Right lobe of liver (tissue), 6 donors: Measurements from ENCODE around the gene NEU4. TPM values are rescaled to one million over a fixed set of nuclear protein-coding genes. Genes with fewer than 3 reads are reported as not detected.
A peak's percentile ranks its signal among the peaks of the same experiment; 100 is the strongest.

Source experiments
- ATAC-seq, 4 donors: fragments of 200-7000 bp; cut with Tn5 transposase; one replicate each; pipeline ENCODE4 v1.9.1; 2020; ENCODE audit warnings: mild to moderate bottlenecking in 4 of 4, moderate library complexity in 4 of 4
- DNase-seq, 3 donors: peaks; one replicate each; pipeline ENCODE4 v3.0.0-alpha.2; 2020
- H3K27ac ChIP-seq, 3 donors: fragments of 200-600 bp; one replicate each; pipeline ENCODE4 v1.8.0; 2022
- H3K27me3 ChIP-seq, 2 donors: fragments of 200-600 bp; one replicate each; pipeline ENCODE4 v1.8.0; 2022
- H3K36me3 ChIP-seq, 4 donors: fragments of 200-600 bp; sonication (generic) in 1 of 4; one replicate each; pipeline versions ENCODE4 v1.5.1 to v1.8.0; 2017 to 2022; ENCODE audit warnings: control low read depth in 1 of 4
- H3K4me1 ChIP-seq, 4 donors: fragments of 200-600 bp; sonication (generic) in 1 of 4; one replicate each; pipeline versions ENCODE4 v1.5.1 to v1.8.0; 2017 to 2022; ENCODE audit warnings: control low read depth in 1 of 4
- H3K4me3 ChIP-seq, 3 donors: fragments of 200-600 bp; one replicate each; pipeline ENCODE4 v1.8.0; 2022
- H3K9me3 ChIP-seq, 4 donors: fragments of 200-600 bp; sonication (generic) in 1 of 4; one replicate each; pipeline versions ENCODE4 v1.5.1 to v1.8.0; 2017 to 2022; ENCODE audit warnings: control low read depth in 1 of 4
- POLR2A ChIP-seq: fragments of 450-650 bp; IDR thresholded peaks from one replicate; pipeline ENCODE4 v1.6.1; 2017; ENCODE audit warnings: antibody characterized with exemption, mild to moderate bottlenecking
- WGBS: methylation state at CpG from one replicate; pipeline ENCODE4 v1.1.6; 2018; ENCODE audit warnings: low coverage, low lambda C conversion rate; ENCODE audit not compliant: insufficient coverage; ENCODE audit errors: missing lambda C conversion rate; 5-methylcytosine and 5-hydroxymethylcytosine counted together
- intact Hi-C, 2 donors: fragments of 100-400 bp; cut with DNase I; formaldehyde crosslinking; loops; one replicate each; pipeline versions ENCODE4 v1.11.2 to v1.14.1; 2022
- total RNA-seq, 6 experiments: library from RNA; depleted of rRNA in 2 of 6; stranded (reverse); fragments of >200 nt in 2 of 6; fragmentation: NEBNext Ultra II Directional in 3 of 6; extraction: Animal tissue kit (Norgen Biotek cat#: 25700) in 3 of 6; gene quantifications; one replicate each; pipeline versions ENCODE4 v1.1.0 to v1.2.4, GENCODE V29; 2016 to 2023
- TF ChIP-seq, protein P1 (sequence below), 4 donors: fragments of 200-600 bp in 3 of 4; fragments of 450-650 bp in 1 of 4; IDR thresholded peaks; one replicate each; pipeline versions ENCODE4 v1.5.1 to v1.8.0; 2016 to 2022; ENCODE audit warnings: antibody characterized with exemption in 4 of 4, mild to moderate bottlenecking in 2 of 4
- donor health status: DM: no; HTN: yes; CAD: no.
- donor health status: DM: no; HTN: no; CAD: no.
- donor health status: DM: no; HTN: no; CAD: no.
- donor health status: DM: no; HTN: yes; CAD: no.
- donor health status: DM: no; HTN: yes; CAD: no.

NEU4 gene
- total RNA-seq, 6 experiments from 2014 or later: 16.8 to 87.1 (median 76.2) TPM

DNA sequence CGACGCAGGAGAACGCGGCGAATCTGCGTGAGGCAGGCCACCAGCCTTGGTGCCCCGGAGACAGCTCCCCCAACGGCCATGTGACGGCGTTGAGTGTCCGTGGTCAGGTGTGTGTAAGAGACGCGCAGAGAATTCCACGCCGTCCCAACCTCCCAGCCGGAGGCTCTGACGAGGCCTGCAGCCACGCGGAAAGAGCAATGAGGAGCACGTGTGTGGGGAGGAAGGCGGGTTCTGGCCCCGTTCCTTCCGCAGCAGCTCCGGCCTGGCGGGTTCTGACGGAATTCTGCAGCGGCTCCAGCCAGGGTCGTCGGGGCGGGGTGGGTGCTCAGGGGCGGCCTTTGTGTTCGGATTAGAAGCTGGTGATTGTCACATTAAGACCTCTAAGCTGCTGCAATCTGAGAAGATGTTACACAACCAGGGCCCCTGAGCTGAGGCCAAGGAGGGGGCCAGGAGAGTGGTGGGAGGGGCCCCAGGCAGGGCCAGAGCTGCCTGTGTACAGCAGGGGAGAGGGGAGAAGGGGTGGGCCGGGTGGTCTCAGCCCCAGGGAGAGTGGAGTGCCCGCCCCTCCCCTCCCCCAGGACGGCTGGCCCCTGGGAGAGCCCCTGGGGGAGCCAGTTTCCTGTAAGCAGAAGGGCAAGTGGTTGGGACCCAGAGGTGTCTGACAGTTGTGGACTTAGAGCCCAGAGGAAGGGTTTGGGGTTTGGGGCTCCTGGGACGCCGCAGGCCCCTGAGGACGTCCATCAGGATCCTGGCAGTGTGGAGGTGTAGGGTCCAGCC, 37.5 kb upstream of the NEU4 start:
- no peak overlapping the region for H3K4me3 ChIP-seq
- no peaks in the 10 kb centered on the region for H3K27me3 ChIP-seq
- TF ChIP-seq, protein P1, sequence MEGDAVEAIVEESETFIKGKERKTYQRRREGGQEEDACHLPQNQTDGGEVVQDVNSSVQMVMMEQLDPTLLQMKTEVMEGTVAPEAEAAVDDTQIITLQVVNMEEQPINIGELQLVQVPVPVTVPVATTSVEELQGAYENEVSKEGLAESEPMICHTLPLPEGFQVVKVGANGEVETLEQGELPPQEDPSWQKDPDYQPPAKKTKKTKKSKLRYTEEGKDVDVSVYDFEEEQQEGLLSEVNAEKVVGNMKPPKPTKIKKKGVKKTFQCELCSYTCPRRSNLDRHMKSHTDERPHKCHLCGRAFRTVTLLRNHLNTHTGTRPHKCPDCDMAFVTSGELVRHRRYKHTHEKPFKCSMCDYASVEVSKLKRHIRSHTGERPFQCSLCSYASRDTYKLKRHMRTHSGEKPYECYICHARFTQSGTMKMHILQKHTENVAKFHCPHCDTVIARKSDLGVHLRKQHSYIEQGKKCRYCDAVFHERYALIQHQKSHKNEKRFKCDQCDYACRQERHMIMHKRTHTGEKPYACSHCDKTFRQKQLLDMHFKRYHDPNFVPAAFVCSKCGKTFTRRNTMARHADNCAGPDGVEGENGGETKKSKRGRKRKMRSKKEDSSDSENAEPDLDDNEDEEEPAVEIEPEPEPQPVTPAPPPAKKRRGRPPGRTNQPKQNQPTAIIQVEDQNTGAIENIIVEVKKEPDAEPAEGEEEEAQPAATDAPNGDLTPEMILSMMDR (IDR thresholded peaks at IDR 0.05): no peak
- no peak for TF ChIP-seq POLR2A
- no peaks in the 10 kb centered on the region for H3K36me3 ChIP-seq
- no peak overlapping the region for H3K27ac ChIP-seq
- WGBS: 88% methylated on average over 9 of the region's 38 CpGs
- peak in 1 of 4 donors; percentile 1 for ATAC-seq
- peaks cover 0 to 45% (median 15%) of the 10 kb centered on the region in 4 donors for H3K4me1 ChIP-seq
- intact Hi-C loops: no loop called here
- no peaks in the 10 kb centered on the region for H3K9me3 ChIP-seq
- peak in 1 of 3 donors; percentile 44 for DNase-seq

DNA sequence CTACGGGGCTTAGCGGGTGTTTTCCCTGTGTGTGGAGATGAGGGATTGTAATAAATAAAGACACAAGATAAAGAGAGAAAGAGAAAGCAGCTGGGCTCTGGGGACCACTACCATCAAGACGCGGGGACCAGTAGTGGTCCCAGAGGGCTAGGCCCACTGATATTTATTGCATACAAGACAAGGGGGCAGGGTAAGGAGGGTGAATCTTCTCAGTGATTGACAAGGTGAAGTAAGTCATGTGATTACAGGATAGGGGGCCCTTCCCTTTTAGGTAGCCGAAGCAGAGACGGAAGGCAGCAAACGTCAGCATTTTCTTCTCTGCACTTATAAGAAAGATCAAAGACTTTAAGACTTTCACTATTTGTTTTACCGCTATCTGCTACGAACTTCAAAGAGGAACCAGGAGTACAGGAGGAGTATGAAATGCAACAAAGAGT, 36.9 kb upstream of the NEU4 start:
- TF ChIP-seq POLR2A: no peak
- TF ChIP-seq, protein P1 (IDR thresholded peaks at IDR 0.05): no peak
- WGBS: 47% methylated on average over 9 of the region's 9 CpGs
- Histone ChIP-seq H3K27me3 (no peaks in the 10 kb centered on the region), H3K4me3 (no peak overlapping the region), H3K27ac (no peak overlapping the region), H3K36me3 (no peaks in the 10 kb centered on the region), H3K4me1 (peaks cover 0 to 45% (median 15%) of the 10 kb centered on the region in 4 donors), H3K9me3 (no peaks in the 10 kb centered on the region)
- intact Hi-C loops: no loop called here
- no peak for ATAC-seq
- DNase-seq: no peak

DNA sequence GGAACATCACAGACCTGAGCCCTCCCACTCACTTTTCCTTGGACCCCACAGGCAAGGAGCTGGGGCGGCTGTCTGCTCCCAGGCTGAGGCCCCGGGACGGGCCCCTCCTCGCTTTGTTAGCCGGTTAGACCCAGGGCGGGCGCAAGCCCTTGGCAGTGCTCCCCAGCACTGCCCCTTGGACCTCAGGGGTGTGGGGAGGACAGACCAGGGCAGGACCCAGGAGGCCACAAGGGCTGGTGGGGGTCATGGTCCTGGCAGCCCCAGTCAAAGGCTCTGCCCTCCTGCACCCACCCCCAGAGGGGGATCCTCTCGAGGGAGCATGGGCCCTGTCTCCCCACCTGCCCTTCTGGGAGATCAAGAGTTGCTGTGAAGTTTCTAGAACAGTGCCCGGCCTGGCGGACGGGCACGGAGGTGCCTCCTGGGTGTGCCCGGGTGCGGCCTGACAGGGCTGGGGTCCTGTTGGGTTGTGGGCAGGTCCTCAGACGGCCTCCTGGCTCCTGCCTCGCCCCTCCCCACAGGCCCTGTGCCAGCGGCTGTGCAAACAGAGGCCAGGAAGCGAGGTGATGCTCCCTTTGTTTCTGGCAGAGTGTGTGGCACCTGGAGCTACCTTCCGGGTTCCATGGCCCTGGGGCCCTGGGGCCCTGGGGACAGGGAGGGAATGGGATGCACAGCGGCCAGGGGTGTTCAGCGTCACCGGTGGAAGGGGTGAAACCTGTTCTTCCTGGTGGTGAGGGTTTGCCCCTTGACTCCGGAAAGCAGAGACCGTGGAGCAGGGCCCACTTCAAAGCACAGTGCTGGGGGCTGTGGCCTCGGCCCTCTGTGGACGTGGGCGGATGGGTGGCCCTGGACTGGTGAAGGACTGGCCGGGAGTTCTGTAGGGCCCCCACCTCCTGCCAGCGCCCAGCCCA, 35.2 kb upstream of the NEU4 start:
- no peaks in the 10 kb centered on the region for H3K36me3 ChIP-seq
- peak in 3 of 4 donors; percentile 31 to 53 (median 37) for ATAC-seq
- H3K9me3 ChIP-seq: no peaks in the 10 kb centered on the region
- peaks cover 0 to 45% (median 15%) of the 10 kb centered on the region in 4 donors for H3K4me1 ChIP-seq
- H3K27me3 ChIP-seq: no peaks in the 10 kb centered on the region
- no peak overlapping the region for H3K27ac ChIP-seq
- TF ChIP-seq POLR2A: no peak
- TF ChIP-seq, protein P1 (IDR thresholded peaks at IDR 0.05): no peak
- intact Hi-C loops: no loop called here
- 14% methylated on average over 4 of the region's 29 CpGs for WGBS
- H3K4me3 ChIP-seq: no peak overlapping the region
- DNase-seq: peak in 2 of 3 donors; percentile 18 to 61

DNA sequence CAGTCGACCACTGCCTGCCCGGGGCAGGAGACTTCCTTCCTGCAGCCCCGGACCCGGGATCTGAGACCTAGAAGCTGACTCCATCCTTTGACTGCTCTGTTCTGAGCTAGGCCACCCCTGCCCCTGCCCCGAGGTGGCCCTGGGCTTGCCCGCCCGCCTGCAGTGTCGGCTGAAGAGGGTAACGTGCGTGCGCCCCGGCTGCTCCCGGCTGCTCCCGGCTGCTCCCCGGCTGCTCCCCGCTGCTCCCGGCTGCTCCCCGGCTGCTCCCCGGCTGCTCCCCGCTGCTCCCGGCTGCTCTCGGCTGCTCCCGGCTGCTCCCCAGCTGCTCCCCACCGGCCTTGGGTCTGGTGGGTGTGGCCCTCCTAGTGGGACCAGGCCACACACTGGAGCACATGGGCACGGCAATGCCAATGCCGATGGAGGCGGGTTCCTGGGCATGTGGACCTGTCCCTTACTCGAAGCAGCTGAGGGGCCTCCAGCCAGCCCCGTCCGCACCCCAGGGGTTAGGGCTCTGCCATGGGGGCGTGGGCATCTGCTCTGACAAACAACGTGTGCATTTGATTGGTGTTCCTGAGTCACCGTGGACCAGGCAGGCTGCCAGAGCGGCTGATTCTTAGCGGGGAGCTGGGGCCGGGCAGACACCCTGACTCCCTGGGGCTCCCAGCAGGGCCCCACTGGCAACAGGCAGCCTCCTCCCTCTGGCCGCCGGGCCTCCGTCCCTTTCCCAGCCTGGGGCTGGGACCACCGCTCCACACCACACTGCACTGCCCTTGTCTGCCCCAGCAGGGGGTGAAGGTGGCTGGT, 34.4 kb upstream of the NEU4 start:
- H3K27ac ChIP-seq: no peak overlapping the region
- WGBS: 45% methylated on average over 2 of the region's 40 CpGs
- intact Hi-C loops: no loop called here
- no peak for TF ChIP-seq POLR2A
- TF ChIP-seq, protein P1 (IDR thresholded peaks at IDR 0.05): no peak
- no peaks in the 10 kb centered on the region for H3K9me3 ChIP-seq
- H3K4me3 ChIP-seq: no peak overlapping the region
- H3K4me1 ChIP-seq: peaks cover 0 to 45% (median 15%) of the 10 kb centered on the region in 4 donors
- ATAC-seq (no peak), DNase-seq (peak; percentile 16 to 54 (median 51))
- no peaks in the 10 kb centered on the region for H3K27me3 ChIP-seq
- H3K36me3 ChIP-seq: no peaks in the 10 kb centered on the region
